NCI-H69 (cell line): Measurements from ENCODE around the gene PCBP3.
A peak's percentile ranks its signal among the peaks of the same experiment; 100 is the strongest.
"Not testable (repeated sequence)": the region's sequence is repeated elsewhere in the genome, so short reads cannot be mapped to it uniquely, and the experiment has no call there.

ENCODE experiments used
- DNase-seq: peaks from one replicate; lab custom pipeline; 2025; lab: John Stamatoyannopoulos, UW

Gene PCBP3

GRCh38 chr21:45643021-45643980 is at the start of gene PCBP3:
TSS of gene PCBP3 (plus strand) at chr21:45643725. CDS start at chr21:45850086, 206,361 bp downstream.
- DNase-seq = peak; percentile 99

- DNase-seq = no peak
Measured at GRCh38 chr21:45594721-45595489, 48.6 kb upstream of the PCBP3 start.

- DNase-seq = no peak
Measured at GRCh38 chr21:45595574-45596295, 47.8 kb upstream of the PCBP3 start.

- DNase-seq = peak; percentile 78
Measured at GRCh38 chr21:45596704-45597318, 46.7 kb upstream of the PCBP3 start.

GRCh38 chr21:45598109-45598508 is 45.4 kb upstream of the PCBP3 start:
- DNase-seq = peak; percentile 20

DNA sequence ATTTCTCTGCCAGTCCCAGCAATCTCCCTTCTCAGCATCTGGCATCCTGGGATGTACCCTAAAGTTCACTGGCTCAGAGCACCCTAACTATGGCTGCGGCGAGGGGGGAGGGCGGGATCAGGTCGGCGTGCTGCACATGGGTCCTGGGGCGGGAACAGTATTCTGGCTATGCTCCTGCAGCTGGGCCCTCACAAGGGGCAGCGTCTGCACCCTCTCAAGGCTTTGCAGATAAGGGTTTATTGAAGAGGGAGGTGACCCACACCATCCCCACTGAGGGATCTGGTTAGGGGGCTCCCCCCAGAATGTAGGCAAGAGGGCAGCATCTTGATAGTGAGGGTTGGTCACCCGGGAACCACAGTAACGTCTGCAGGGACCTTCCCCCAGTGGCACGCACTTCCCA is 44.9 kb upstream of the PCBP3 start:
- no peak for DNase-seq

DNA sequence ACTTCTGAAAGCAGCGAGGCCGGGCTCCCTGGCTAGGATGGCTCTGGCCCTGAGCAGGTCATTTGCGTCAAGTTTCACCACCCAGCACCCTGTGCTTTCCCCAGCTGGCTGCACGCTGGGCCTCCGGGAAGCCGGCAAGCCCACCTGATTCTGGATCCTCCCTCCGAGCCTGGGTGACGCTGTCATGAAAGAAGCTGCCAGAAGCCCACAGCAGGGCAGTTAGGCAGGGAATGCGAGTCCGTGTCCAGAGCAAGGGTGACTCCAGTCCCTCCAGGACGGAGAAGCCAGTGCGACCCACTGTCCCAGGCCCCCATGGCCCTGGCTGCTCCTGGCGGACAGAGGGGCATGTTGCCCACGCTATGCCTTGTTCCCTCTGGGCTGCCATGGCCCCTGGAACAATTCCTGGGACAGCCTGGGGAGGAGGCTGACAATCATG is 44.4 kb upstream of the PCBP3 start:
- no peak for DNase-seq

- DNase-seq = no peak
Measured at GRCh38 chr21:45600248-45600647, 43.3 kb upstream of the PCBP3 start.

GRCh38 chr21:45601551-45601950 is 42.0 kb upstream of the PCBP3 start:
- DNase-seq = no peak

DNA sequence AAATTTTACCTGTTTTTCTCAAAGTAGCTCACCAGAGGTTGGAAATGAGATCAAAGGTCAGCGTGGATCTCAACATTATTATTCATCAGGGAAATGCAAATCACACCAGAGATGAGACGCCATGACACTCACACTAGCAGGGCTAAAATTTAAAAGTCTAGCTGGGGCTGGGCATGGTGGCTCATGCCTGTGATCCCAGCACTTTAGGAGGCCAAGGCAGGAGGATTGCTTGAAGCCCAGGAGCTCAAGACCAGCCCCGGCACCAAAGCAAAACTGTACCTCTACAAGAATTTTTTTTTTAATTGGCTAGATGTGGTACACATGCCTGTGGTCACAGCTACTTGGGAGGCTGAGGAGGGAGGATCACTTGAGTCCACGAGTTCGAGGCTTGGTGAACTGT is 41.4 kb upstream of the PCBP3 start:
- DNase-seq = no peak

- no peak for DNase-seq
Measured at GRCh38 chr21:45603481-45603880, 40.0 kb upstream of the PCBP3 start.

- DNase-seq = not testable (repeated sequence)
Measured at GRCh38 chr21:45604681-45605080, 38.8 kb upstream of the PCBP3 start.

DNA sequence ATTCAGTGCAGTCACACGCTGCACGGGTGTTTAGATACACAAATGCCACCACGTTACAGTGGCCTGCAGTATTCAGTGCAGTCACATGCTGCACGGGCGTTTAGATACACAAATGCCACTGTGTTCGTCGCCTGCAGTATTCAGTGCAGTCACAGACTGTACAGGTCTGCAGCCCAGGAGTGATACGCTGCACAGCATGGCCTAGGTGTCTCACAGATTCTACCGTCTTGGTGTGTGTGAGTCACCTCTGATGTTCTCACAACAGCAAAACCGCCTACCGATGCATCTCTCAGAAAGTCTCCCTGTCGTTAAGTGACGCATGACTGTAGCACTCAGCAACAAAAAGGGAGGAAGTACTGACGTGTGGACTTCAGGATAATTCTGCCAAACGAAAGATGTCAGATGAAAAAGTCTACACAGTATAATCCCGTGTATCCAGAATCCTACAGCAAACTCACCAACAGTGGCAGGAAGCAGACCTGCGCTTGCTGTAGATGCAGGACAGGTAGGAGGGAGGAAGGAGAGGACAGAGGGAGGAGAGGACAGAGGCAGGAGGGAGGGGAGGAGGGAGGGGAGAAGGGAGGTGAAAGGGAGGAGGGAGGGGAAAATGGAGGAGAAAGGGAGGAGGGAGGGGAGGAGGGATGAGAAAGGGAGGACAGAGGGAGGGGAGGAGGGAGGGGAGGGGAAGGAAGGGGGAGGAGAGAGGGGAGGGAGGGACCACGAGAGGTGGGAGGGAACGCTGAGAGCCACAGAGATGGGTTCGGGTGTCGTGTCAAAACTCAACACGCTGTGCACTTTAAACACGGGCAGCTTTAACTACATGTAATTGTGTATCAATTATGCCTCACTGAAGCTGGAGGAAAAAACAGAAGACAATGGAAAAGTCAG is 36.3 kb upstream of the PCBP3 start:
- DNase-seq = no peak

DNA sequence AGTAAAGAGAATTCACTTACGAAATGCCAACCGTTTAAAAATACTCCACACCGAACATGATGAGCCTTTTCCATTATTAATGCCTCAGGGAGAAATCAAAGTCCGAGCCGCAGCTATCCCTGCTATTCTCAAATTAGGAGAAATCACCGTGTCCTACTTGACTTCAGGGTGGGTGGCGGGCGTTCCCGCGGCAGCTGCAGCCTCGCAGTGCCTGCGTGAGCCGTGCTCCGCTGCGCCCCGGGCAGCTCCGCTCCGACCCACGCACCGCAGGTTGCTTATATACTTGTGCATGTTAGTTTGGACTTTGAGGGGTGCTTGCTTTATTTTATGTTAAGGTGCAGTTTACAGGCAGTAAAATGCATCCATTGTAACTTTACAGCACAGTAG is 35.6 kb upstream of the PCBP3 start:
- DNase-seq = no peak

- DNase-seq = peak; percentile 50
Measured at GRCh38 chr21:45608747-45609470, 34.6 kb upstream of the PCBP3 start.

- not testable (repeated sequence) for DNase-seq
Measured at GRCh38 chr21:45609616-45610015, 33.9 kb upstream of the PCBP3 start.

DNA sequence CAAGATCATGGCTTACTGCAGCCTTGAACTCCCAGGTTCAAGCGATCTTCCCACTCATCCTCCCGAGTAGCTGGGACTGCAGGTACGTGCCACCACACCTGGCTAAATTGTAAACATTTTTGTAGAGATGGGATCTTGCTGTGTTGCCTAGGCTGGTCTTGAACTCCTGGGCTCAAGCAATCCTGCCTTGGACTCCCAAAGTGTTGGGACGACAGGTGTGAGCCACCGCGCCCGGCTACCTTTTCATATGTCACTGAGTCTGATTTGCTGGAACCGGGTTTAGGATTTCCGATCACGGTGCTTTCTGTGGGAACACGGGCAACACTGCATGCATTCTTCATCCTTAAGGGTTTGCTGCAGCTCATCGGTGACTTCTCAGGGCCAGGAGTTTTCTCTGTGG is 32.2 kb upstream of the PCBP3 start:
- no peak for DNase-seq

DNA sequence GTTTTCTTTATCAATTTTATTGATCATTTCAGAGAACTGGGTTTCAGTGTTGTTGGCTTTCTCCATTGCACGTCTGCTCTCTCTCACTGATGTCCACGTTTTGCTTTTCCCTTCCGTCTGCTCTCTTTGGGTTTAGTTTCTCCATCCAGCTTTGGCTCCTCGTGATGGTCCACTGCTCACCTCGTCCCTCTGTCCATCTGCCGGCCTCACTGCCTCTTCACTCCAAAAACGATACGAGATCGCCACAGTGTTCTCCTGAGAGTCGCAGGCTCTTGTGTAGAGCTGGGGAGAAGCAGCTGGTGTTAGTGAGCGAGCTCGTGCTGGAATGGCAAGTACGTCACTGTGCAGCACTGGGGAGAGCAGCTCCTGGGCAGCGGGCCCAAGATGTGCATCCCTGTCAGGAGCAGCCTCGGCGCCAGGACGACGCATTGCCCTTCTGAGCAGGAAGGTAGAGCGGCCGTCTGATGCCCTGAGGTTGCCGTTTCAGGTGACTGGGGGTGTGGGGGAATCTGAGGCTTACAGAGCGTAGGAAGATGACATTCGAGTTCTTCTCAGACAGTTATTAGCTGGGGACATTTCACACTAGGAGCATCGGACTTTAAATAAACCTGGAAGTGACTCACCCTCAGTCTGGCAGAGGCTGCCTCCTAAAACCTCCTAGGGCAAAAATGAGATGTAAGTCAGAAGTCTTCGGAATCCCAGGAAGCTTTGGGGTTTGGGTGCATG is 31.4 kb upstream of the PCBP3 start:
- DNase-seq = no peak

GRCh38 chr21:45612665-45613019 is 30.9 kb upstream of the PCBP3 start:
- not testable (repeated sequence) for DNase-seq
